WTC11 (cell line): ENCODE measurements around the gene KLHL30.

Experiments
- TF ChIP-seq, protein P1 (sequence below): fragments of 200-600 bp; IDR thresholded peaks from 2 replicates; pipeline ENCODE4 v1.8.0; 2022; ENCODE audit warnings: antibody characterized with exemption
- TF ChIP-seq, protein P2 (sequence below): sonication (generic); formaldehyde crosslinking; IDR thresholded peaks from 2 replicates; pipeline ENCODE4 v1.8.0; 2022; ENCODE audit warnings: mild to moderate bottlenecking, missing genetic modification reagents
- TF ChIP-seq, protein P3 (sequence below): sonication (generic); formaldehyde crosslinking; conservative IDR thresholded peaks from 2 replicates; pipeline ENCODE4 v1.8.1; 2022; ENCODE audit warnings: mild to moderate bottlenecking, missing genetic modification reagents

DNA sequence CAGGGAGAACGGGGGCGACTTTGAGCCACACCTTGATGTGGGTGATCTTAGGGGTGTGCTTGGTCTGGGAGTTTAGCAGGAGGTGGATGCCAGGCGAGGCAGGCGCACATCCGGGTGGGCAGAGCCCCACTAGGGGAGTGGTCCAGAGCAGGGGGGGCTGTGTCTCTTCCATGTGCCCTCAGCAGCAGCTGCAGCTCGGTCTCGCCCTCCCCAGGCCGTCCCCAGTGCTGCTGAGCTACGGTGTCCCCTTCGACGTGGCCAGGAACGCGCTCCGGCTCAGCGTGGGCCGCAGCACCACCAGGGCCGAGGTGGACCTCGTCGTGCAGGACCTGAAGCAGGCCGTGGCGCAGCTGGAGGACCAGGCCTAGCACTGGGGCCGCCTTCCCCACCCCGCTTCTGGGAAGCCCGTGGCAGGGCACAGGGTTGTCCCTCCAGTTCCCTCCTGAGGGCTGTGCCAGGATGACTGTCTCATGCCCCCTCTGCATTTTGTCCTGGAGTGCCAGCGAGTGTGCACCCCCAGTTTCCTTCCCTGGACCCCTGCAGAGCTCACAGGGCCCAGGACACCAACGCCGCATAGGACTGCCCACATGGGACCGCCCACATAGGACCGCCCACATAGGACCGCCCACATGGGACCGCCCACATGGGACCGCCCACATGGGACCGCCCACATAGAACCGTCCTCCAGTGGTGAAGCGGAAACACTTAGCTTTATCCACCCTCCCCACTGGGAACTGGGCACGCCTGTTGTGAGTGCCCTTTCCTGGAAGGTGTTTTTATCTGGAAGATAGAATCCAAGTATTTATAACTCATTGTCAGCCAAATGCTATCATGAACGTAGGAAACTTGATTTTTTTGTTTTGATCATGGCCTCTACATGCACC is 40.2 kb upstream of the KLHL30 start:
- TF ChIP-seq, protein P1, sequence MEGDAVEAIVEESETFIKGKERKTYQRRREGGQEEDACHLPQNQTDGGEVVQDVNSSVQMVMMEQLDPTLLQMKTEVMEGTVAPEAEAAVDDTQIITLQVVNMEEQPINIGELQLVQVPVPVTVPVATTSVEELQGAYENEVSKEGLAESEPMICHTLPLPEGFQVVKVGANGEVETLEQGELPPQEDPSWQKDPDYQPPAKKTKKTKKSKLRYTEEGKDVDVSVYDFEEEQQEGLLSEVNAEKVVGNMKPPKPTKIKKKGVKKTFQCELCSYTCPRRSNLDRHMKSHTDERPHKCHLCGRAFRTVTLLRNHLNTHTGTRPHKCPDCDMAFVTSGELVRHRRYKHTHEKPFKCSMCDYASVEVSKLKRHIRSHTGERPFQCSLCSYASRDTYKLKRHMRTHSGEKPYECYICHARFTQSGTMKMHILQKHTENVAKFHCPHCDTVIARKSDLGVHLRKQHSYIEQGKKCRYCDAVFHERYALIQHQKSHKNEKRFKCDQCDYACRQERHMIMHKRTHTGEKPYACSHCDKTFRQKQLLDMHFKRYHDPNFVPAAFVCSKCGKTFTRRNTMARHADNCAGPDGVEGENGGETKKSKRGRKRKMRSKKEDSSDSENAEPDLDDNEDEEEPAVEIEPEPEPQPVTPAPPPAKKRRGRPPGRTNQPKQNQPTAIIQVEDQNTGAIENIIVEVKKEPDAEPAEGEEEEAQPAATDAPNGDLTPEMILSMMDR = no peak
- TF ChIP-seq, protein P2, sequence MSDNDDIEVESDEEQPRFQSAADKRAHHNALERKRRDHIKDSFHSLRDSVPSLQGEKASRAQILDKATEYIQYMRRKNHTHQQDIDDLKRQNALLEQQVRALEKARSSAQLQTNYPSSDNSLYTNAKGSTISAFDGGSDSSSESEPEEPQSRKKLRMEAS (CRISPR knock-in tag) = peak; percentile 39; the same call in 1 of the 2 replicates
- TF ChIP-seq, protein P3, sequence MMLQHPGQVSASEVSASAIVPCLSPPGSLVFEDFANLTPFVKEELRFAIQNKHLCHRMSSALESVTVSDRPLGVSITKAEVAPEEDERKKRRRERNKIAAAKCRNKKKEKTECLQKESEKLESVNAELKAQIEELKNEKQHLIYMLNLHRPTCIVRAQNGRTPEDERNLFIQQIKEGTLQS (CRISPR knock-in tag) = no peak
